HEK293T (cell line): ENCODE results near the gene SIAH3.

ENCODE experiments used
- CTCF ChIA-PET: fragments of 350-600 bp; formaldehyde crosslinking; extraction: SDS; loops from one replicate; lab custom pipeline; 2021; ENCODE audit warnings: antibody characterized with exemption, inconsistent platforms; lab: Yijun Ruan, JAX
- POLR2A ChIA-PET: fragments of 350-600 bp; formaldehyde crosslinking; extraction: SDS; loops from one replicate; lab custom pipeline; 2020; ENCODE audit warnings: antibody characterized with exemption, inconsistent platforms; lab: Yijun Ruan, JAX
- DNase-seq: peaks from one replicate; pipeline ENCODE4 v3.0.0; 2012; ENCODE audit warnings: mixed read lengths; ENCODE audit errors: extremely low spot score
- ARNT ChIP-seq: fragments of 450-650 bp; IDR thresholded peaks from 2 replicates; pipeline ENCODE4 v1.6.1; 2017; ENCODE audit warnings: mild to moderate bottlenecking
- BHLHE40 ChIP-seq: fragments of 450-650 bp; IDR thresholded peaks from 2 replicates; pipeline ENCODE4 v1.6.1; 2016; ENCODE audit warnings: mild to moderate bottlenecking, moderate library complexity, borderline replicate concordance
- ELF4 ChIP-seq: fragments of 450-650 bp; IDR thresholded peaks from 2 replicates; pipeline ENCODE4 v1.6.1; 2017; ENCODE audit warnings: antibody characterized with exemption
- FOXA1 ChIP-seq: fragments of 450-650 bp; IDR thresholded peaks from 2 replicates; pipeline ENCODE4 v1.6.1; 2016; ENCODE audit warnings: mild to moderate bottlenecking
- FOXM1 ChIP-seq: fragments of 450-650 bp; IDR thresholded peaks from 2 replicates; pipeline ENCODE4 v1.6.1; 2017; ENCODE audit warnings: mild to moderate bottlenecking, borderline replicate concordance
- HDGF ChIP-seq: fragments of 450-650 bp; IDR thresholded peaks from 2 replicates; pipeline ENCODE4 v1.6.1; 2017; ENCODE audit warnings: antibody characterized with exemption, borderline replicate concordance
- L3MBTL2 ChIP-seq: fragments of 450-650 bp; conservative IDR thresholded peaks from 2 replicates; pipeline ENCODE4 v1.6.1; 2016; ENCODE audit warnings: mild to moderate bottlenecking
- LEF1 ChIP-seq: fragments of 450-650 bp; IDR thresholded peaks from 2 replicates; pipeline ENCODE4 v1.6.1; 2017; ENCODE audit warnings: mild to moderate bottlenecking, borderline replicate concordance
- NFRKB ChIP-seq: fragments of 450-650 bp; IDR thresholded peaks from 2 replicates; pipeline ENCODE4 v1.6.1; 2016; ENCODE audit warnings: mild to moderate bottlenecking, moderate library complexity
- PKNOX1 ChIP-seq: fragments of 450-650 bp; IDR thresholded peaks from 2 replicates; pipeline ENCODE4 v1.6.1; 2016
- SP1 ChIP-seq: fragments of 450-650 bp; IDR thresholded peaks from 2 replicates; pipeline ENCODE4 v1.6.1; 2017
- SUZ12 ChIP-seq: fragments of 450-650 bp; IDR thresholded peaks from 2 replicates; pipeline ENCODE4 v1.6.1; 2016; ENCODE audit warnings: mild to moderate bottlenecking
- TARDBP ChIP-seq: fragments of 450-650 bp; IDR thresholded peaks from 2 replicates; pipeline ENCODE4 v1.6.1; 2016

SIAH3 gene

GRCh38 chr13:45731455-45731854 lies 120.1 kb downstream of the SIAH3 start:
- ChIA-PET POLR2A (no interaction called here), CTCF (no interaction called here)
- TF ChIP-seq SUZ12 (no peak), FOXA1 (no peak), PKNOX1 (no peak), LEF1 (no peak), BHLHE40 (no peak), TARDBP (no peak), ELF4 (no peak)
- no peak for DNase-seq

- ChIA-PET CTCF (no interaction called here), POLR2A (no interaction called here)
- TF ChIP-seq FOXM1 (no peak), NFRKB (no peak), HDGF (no peak), FOXA1 (no peak), LEF1 (no peak), PKNOX1 (no peak), L3MBTL2 (no peak), SP1 (no peak), ARNT (no peak), BHLHE40 (no peak)
- DNase-seq, result peak; percentile 30
Observed at GRCh38 chr13:45728759-45729158, 122.8 kb downstream of the SIAH3 start.
